Spleen (tissue), 11 donors: ENCODE measurements around the gene SLC22A3. TPM values are rescaled to one million over a fixed set of nuclear protein-coding genes. Genes with fewer than 3 reads are reported as not detected.

Experiments used
- DNase-seq: peaks from one replicate; pipeline ENCODE4 v3.0.0-alpha.2; 2020
- H3K27ac ChIP-seq, 8 donors: fragments of 200-600 bp; sonication (generic) in 7 of 8; 1 replicate in 4 of 8; 2 replicates in 4 of 8; pipeline versions ENCODE4 v1.5.0 to v1.8.0; 2016 to 2021; ENCODE audit warnings: inconsistent platforms in 4 of 8, mild to moderate bottlenecking in 4 of 8, moderate library complexity in 1 of 8
- H3K27me3 ChIP-seq, 7 donors: fragments of 200-600 bp; sonication (generic) in 6 of 7; replicated peaks in 1 of 7; 1 replicate in 4 of 7; 2 replicates in 3 of 7; pipeline versions ENCODE4 v1.5.0 to v1.8.0; 2016 to 2021; ENCODE audit warnings: inconsistent platforms in 3 of 7, mild to moderate bottlenecking in 1 of 7
- H3K36me3 ChIP-seq, 6 donors: fragments of 200-600 bp; sonication (generic) in 5 of 6; 1 replicate in 4 of 6; 2 replicates in 2 of 6; pipeline versions ENCODE4 v1.5.0 to v1.8.0; 2016 to 2021; ENCODE audit warnings: inconsistent platforms in 2 of 6
- H3K4me1 ChIP-seq, 6 donors: fragments of 200-600 bp; sonication (generic) in 5 of 6; 1 replicate in 3 of 6; 2 replicates in 3 of 6; pipeline versions ENCODE4 v1.5.0 to v1.8.0; 2016 to 2021; ENCODE audit warnings: inconsistent platforms in 3 of 6
- H3K4me3 ChIP-seq, 8 donors: fragments of 200-600 bp; sonication (generic) in 7 of 8; 1 replicate in 4 of 8; 2 replicates in 4 of 8; pipeline versions ENCODE4 v1.5.0 to v1.8.0; 2016 to 2021; ENCODE audit warnings: inconsistent platforms in 4 of 8, mild to moderate bottlenecking in 4 of 8, moderate library complexity in 2 of 8
- H3K9me3 ChIP-seq, 8 donors: fragments of 200-600 bp; sonication (generic) in 7 of 8; 1 replicate in 4 of 8; 2 replicates in 4 of 8; pipeline versions ENCODE4 v1.5.0 to v1.8.0; 2016 to 2021; ENCODE audit warnings: inconsistent platforms in 4 of 8
- POLR2A ChIP-seq, 3 donors: fragments of 450-650 bp; IDR thresholded peaks; one replicate each; pipeline ENCODE4 v1.5.1; 2017; ENCODE audit warnings: antibody characterized with exemption in 3 of 3, mild to moderate bottlenecking in 1 of 3
- POLR2AphosphoS5 ChIP-seq, 3 donors: sonication (generic); formaldehyde crosslinking; IDR thresholded peaks; one replicate each; pipeline ENCODE4 v1.5.1; 2017; ENCODE audit warnings: antibody characterized with exemption in 3 of 3
- WGBS, 5 donors: extraction: QIAGEN DNeasy Blood & Tissue Kit in 3 of 5; methylation state at CpG; one replicate each; pipeline versions ENCODE4 v1.1.5 to v1.1.7; 2013 to 2018; 5-methylcytosine and 5-hydroxymethylcytosine counted together
- intact Hi-C: fragments of 100-400 bp; cut with DNase I; formaldehyde crosslinking; loops from one replicate; pipeline ENCODE4 v1.15.0; 2023; ENCODE audit warnings: low total_unique reads
- polyA plus RNA-seq, 3 donors: library from polyadenylated mRNA; stranded (reverse); fragments of 200-250 nt; gene quantifications; one replicate each; pipeline ENCODE4 v1.2.1, GENCODE V29; 2013
- total RNA-seq, 7 donors: library from RNA; depleted of rRNA in 3 of 7; stranded (reverse); fragments of >200 nt in 3 of 7; fragmentation: NEBNext Ultra II Directional in 4 of 7; extraction: Animal tissue kit (Norgen Biotek cat#: 25700) in 4 of 7; gene quantifications; one replicate each; pipeline versions ENCODE4 v1.1.0 to v1.2.1, GENCODE V29; 2016 to 2021
- TF ChIP-seq, protein P1 (sequence below), 11 experiments: fragments of 200-600 bp in 7 of 11; fragments of 450-650 bp in 4 of 11; sonication (generic) in 4 of 11; IDR thresholded peaks in 8 of 11; conservative IDR thresholded peaks in 3 of 11; 1 replicate in 7 of 11; 2 replicates in 4 of 11; pipeline versions ENCODE4 v1.4.0 to v1.8.0; 2016 to 2021; ENCODE audit warnings: antibody characterized with exemption in 11 of 11, inconsistent platforms in 4 of 11, mild to moderate bottlenecking in 1 of 11
- donor health status: healthy with polysubstance abuse.
- donor health status: DM: no; HTN: no; CAD: no; lungs with moderate emphysema.
- donor health status: DM: no; HTN: no; CAD: no.
- donor health status: Bipolar disorder and iron deficiency.
- donor health status: healthy.
- donor health status: DM: no; HTN: no; CAD: no.
- donor health status: DM: yes; HTN: yes; CAD: no.

SLC22A3 gene
- total and polyA plus RNA-seq, 10 donors, result 0.70 to 2.2 (median 1.7) TPM

DNA sequence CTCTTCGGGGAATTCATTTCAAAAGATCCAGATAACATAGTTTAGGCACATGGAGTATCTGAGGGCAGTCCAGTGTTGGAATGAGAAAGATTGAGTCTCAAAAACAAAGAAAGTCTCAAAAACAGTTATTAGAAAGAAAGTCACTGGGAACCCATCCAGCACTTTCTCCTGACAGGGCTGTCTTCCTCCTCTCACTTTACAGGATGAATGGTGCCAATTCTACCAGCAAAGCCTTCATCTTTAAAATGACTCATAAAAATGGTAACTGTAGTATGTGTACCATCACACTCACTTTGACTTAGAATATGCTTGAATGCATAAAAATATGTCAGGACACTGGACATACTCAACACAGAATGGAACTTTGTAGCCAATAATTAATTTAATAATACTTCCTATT lies 71.3 kb downstream of the SLC22A3 start:
- Histone ChIP-seq H3K27me3 (peaks cover 0 to 9% (median 0%) of the 10 kb centered on the region in 7 donors), H3K9me3 (no peaks in the 10 kb centered on the region), H3K4me1 (no peaks in the 10 kb centered on the region), H3K36me3 (no peaks in the 10 kb centered on the region), H3K27ac (no peak overlapping the region), H3K4me3 (no peak overlapping the region)
- 55 to 74% (median 64%) methylated on average over 1 of the region's 1 CpG for WGBS, 5 donors
- TF ChIP-seq POLR2A (IDR thresholded peaks at IDR 0.05) (no peak), POLR2AphosphoS5 (IDR thresholded peaks at IDR 0.05) (no peak)
- TF ChIP-seq, protein P1, sequence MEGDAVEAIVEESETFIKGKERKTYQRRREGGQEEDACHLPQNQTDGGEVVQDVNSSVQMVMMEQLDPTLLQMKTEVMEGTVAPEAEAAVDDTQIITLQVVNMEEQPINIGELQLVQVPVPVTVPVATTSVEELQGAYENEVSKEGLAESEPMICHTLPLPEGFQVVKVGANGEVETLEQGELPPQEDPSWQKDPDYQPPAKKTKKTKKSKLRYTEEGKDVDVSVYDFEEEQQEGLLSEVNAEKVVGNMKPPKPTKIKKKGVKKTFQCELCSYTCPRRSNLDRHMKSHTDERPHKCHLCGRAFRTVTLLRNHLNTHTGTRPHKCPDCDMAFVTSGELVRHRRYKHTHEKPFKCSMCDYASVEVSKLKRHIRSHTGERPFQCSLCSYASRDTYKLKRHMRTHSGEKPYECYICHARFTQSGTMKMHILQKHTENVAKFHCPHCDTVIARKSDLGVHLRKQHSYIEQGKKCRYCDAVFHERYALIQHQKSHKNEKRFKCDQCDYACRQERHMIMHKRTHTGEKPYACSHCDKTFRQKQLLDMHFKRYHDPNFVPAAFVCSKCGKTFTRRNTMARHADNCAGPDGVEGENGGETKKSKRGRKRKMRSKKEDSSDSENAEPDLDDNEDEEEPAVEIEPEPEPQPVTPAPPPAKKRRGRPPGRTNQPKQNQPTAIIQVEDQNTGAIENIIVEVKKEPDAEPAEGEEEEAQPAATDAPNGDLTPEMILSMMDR (IDR thresholded peaks at IDR 0.05 in 8 of 11, conservative IDR thresholded peaks at IDR 0.05 in 3 of 11), result no peak
- DNase-seq, result no peak
- intact Hi-C loops, result no loop called here

DNA sequence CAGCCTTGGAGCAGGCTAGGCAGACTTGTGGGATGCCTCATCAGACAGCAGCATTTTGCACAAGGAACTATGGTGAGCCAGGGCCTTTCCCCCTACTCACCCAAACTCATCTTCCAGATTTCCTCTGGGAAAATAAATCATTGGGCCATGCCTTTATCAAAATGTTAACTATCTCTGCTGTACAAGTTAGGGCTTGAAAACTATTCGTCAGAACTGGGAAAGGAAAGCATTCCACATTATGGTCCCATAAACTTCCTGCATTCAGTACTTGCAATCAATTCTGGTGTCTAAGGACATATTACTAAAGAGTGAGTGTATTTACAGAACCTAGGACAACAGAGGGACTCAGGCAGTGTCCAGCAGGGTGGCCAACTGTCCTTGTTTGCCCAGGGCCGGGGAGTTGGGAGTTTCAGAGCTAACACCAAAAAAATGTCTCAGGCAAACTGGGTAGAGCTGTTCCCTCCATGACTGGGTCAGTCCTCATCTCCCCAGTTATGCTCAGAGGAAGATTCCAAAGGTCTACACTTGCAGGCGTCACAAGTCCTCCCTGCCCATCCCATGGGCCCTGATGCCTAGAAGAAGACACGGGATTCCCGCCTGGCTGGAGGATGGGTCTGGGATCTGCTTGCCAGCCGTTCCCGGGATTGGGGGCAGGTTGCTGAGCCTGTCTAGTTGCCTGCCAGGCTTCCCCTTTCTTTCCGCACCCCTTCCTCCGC lies 72.2 kb downstream of the SLC22A3 start:
- Histone ChIP-seq H3K9me3 (no peaks in the 10 kb centered on the region), H3K27ac (no peak overlapping the region), H3K27me3 (peaks cover 0 to 9% (median 0%) of the 10 kb centered on the region in 7 donors), H3K4me1 (no peaks in the 10 kb centered on the region), H3K36me3 (no peaks in the 10 kb centered on the region), H3K4me3 (no peak overlapping the region)
- intact Hi-C loops, result no loop called here
- TF ChIP-seq, protein P1 (IDR thresholded peaks at IDR 0.05 in 8 of 11, conservative IDR thresholded peaks at IDR 0.05 in 3 of 11), result no peak
- TF ChIP-seq POLR2A (IDR thresholded peaks at IDR 0.05), result no peak
- no peak for TF ChIP-seq POLR2AphosphoS5 (IDR thresholded peaks at IDR 0.05)
- 89 to 94% (median 92%) methylated on average over 8 to 9 of the region's 9 CpGs for WGBS, 5 donors
- no peak for DNase-seq

GRCh38 chr6:160420969-160421556 lies 72.9 kb downstream of the SLC22A3 start:
- intact Hi-C loops, result no loop called here
- H3K27ac ChIP-seq, result no peak overlapping the region
- H3K4me1 ChIP-seq, result no peaks in the 10 kb centered on the region
- H3K9me3 ChIP-seq, result no peaks in the 10 kb centered on the region
- TF ChIP-seq POLR2A (IDR thresholded peaks at IDR 0.05) (no peak), POLR2AphosphoS5 (IDR thresholded peaks at IDR 0.05) (no peak)
- TF ChIP-seq, protein P1 (IDR thresholded peaks at IDR 0.05 in 8 of 11, conservative IDR thresholded peaks at IDR 0.05 in 3 of 11), result no peak
- no peaks in the 10 kb centered on the region for H3K36me3 ChIP-seq
- H3K4me3 ChIP-seq, result no peak overlapping the region
- H3K27me3 ChIP-seq, result peaks cover 0 to 9% (median 0%) of the 10 kb centered on the region in 7 donors
- 81 to 89% (median 85%) methylated on average over 7 of the region's 7 CpGs for WGBS, 5 donors
- no peak for DNase-seq

DNA sequence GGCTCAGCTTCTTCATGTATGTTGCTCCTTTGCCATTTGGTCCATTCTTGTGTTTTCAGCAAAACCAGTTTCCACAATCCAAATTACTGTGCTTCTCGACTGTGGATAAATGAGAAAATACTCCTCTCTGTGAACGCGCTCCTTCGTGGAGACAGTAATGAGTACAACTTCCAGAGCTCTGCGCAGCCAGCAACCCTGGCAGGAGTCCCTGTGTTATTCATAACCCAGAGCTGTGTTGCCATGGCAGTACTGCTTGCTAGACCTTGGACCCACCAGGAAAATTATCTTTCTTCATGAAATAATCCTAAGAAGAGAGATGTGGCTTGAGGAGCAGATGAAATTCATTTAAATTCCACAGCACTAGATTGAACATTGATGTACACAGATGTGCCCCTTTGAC lies 73.7 kb downstream of the SLC22A3 start:
- H3K36me3 ChIP-seq, result no peaks in the 10 kb centered on the region
- TF ChIP-seq, protein P1 (IDR thresholded peaks at IDR 0.05 in 8 of 11, conservative IDR thresholded peaks at IDR 0.05 in 3 of 11), result no peak
- no peak for TF ChIP-seq POLR2A (IDR thresholded peaks at IDR 0.05)
- no peak for TF ChIP-seq POLR2AphosphoS5 (IDR thresholded peaks at IDR 0.05)
- H3K4me1 ChIP-seq, result no peaks in the 10 kb centered on the region
- H3K4me3 ChIP-seq, result no peak overlapping the region
- H3K9me3 ChIP-seq, result no peaks in the 10 kb centered on the region
- intact Hi-C loops, result no loop called here
- DNase-seq, result no peak
- 87 to 98% (median 94%) methylated on average over 5 of the region's 5 CpGs for WGBS, 5 donors
- H3K27ac ChIP-seq, result no peak overlapping the region
- peaks cover 0 to 10% (median 0%) of the 10 kb centered on the region in 7 donors for H3K27me3 ChIP-seq
